K562 (cell line): Measurements from ENCODE around the gene PPAT. TPM values are rescaled to one million over a fixed set of nuclear protein-coding genes. Genes with fewer than 3 reads are reported as not detected.
A peak's percentile ranks its signal among the peaks of the same experiment; 100 is the strongest.

Experiments
- ATAC-seq: fragments of 200-7000 bp; cut with Tn5 transposase; 3 replicates; pipeline ENCODE4 v1.9.1; 2020; ENCODE audit warnings: moderate library complexity
- BruUV-seq: library from RNA; stranded (reverse); fragments of 400-500 nt; replicated peaks from 2 replicates; lab custom pipeline; 2021; lab: Mats Ljungman, UMichigan
- CTCF ChIA-PET: fragments of 300-600 bp; formaldehyde crosslinking; extraction: SDS; loops from one replicate; lab custom pipeline; 2021; ENCODE audit warnings: low intra/inter-chr PET ratio; lab: Yijun Ruan, JAX
- POLR2A ChIA-PET: fragments of 300-600, 350-650 bp; sonication (Branson Sonifier 250); formaldehyde crosslinking; extraction: SDS; loops from one replicate; lab custom pipeline; 2021; ENCODE audit warnings: antibody characterized with exemption, inconsistent platforms; lab: Yijun Ruan, JAX
- DNase-seq, 4 experiments: peaks; one replicate each; pipeline versions ENCODE4 v3.0.0 to v3.0.0-alpha.2; 2011 to 2018; ENCODE audit warnings: low spot score in 3 of 4, mixed read lengths in 3 of 4; ENCODE audit errors: extremely low read depth in 1 of 4
- FAIRE-seq: peaks from 2 replicates; lab custom pipeline; 2011; peaks lifted over from hg19 to GRCh38; lab: Jason Lieb, UNC
- H2AFZ ChIP-seq: 2 replicates; pipeline ENCODE4 v1.6.0; 2011; ENCODE audit warnings: low read depth, low read length, control low read depth, inconsistent platforms
- H3K27ac ChIP-seq: fragments of 200-600 bp; 3 replicates; pipeline ENCODE4 v1.8.0; 2011; ENCODE audit warnings: low read depth, mild to moderate bottlenecking, control low read depth, inconsistent platforms, low read length, moderate library complexity, mixed read lengths; ENCODE audit errors: extremely low read depth
- H3K27me3 ChIP-seq, 2 experiments: fragments of 300-600 bp in 1 of 2; 2 replicates in 1 of 2; 3 replicates in 1 of 2; pipeline versions ENCODE4 v1.6.0 to v1.8.0; 2011; ENCODE audit warnings: inconsistent platforms in 2 of 2, low read length in 2 of 2, mild to moderate bottlenecking in 1 of 2, mixed read lengths in 1 of 2, moderate library complexity in 1 of 2; ENCODE audit not compliant: control insufficient read depth in 2 of 2, insufficient read depth in 2 of 2
- H3K36me3 ChIP-seq: fragments of 300-600 bp; 3 replicates; pipeline ENCODE4 v1.8.0; 2011; ENCODE audit warnings: mild to moderate bottlenecking, low read length, inconsistent platforms; ENCODE audit not compliant: control insufficient read depth, insufficient read depth
- H3K4me1 ChIP-seq, 2 experiments: fragments of 200-600 bp in 1 of 2; replicated peaks in 1 of 2; 2 replicates in 1 of 2; 3 replicates in 1 of 2; pipeline versions ENCODE4 v1.5.1 to v1.8.0; 2011; ENCODE audit warnings: inconsistent platforms in 2 of 2, low read length in 2 of 2, mild to moderate bottlenecking in 1 of 2, mixed read lengths in 1 of 2, moderate library complexity in 1 of 2; ENCODE audit not compliant: control insufficient read depth in 2 of 2, insufficient read depth in 2 of 2
- H3K4me2 ChIP-seq: 2 replicates; pipeline ENCODE4 v1.6.1; 2011; ENCODE audit warnings: low read length, control low read depth, inconsistent platforms, mixed read lengths; ENCODE audit not compliant: insufficient read depth
- H3K4me3 ChIP-seq: fragments of 200-600 bp; sonication (generic), shearing (Covaris generic); 2 replicates; pipeline ENCODE4 v1.5.1; 2016; ENCODE audit warnings: control low read depth, inconsistent platforms
- H3K79me2 ChIP-seq: fragments of 200-600 bp; 3 replicates; pipeline ENCODE4 v1.8.0; 2011; ENCODE audit warnings: low read length, inconsistent platforms; ENCODE audit not compliant: control insufficient read depth, insufficient read depth
- H3K9ac ChIP-seq, 2 experiments: 2 replicates each; pipeline versions ENCODE4 v1.6.0 to v1.6.1; 2011; ENCODE audit warnings: low read depth in 2 of 2, low read length in 2 of 2, control low read depth in 1 of 2, inconsistent platforms in 1 of 2, mild to moderate bottlenecking in 1 of 2, mixed read lengths in 1 of 2; ENCODE audit not compliant: insufficient read depth in 1 of 2
- H3K9me1 ChIP-seq: one replicate; pipeline ENCODE4 v1.6.0; 2011; ENCODE audit warnings: inconsistent platforms, mild to moderate bottlenecking, low read length, moderate library complexity; ENCODE audit not compliant: control insufficient read depth, insufficient read depth
- H3K9me3 ChIP-seq: replicated peaks from 2 replicates; pipeline ENCODE4 v1.5.1; 2011; ENCODE audit warnings: low read depth, low read length, inconsistent platforms; ENCODE audit not compliant: control insufficient read depth, insufficient read depth
- H4K20me1 ChIP-seq: replicated peaks from 2 replicates; pipeline ENCODE4 v1.6.1; 2011; ENCODE audit warnings: low read length, inconsistent platforms, mixed read lengths; ENCODE audit not compliant: control insufficient read depth, insufficient read depth
- HDAC2 ChIP-seq: fragments of 450-650 bp; IDR thresholded peaks from 2 replicates; pipeline ENCODE4 v1.6.1; 2016; ENCODE audit warnings: mild to moderate bottlenecking
- L3MBTL2 ChIP-seq: fragments of 450-650 bp; IDR thresholded peaks from 2 replicates; pipeline ENCODE4 v1.6.1; 2016; ENCODE audit warnings: mild to moderate bottlenecking, moderate library complexity
- RCOR1 ChIP-seq, 2 experiments: IDR thresholded peaks; 2 replicates each; pipeline ENCODE4 v1.6.1; 2012; ENCODE audit warnings: low read depth in 2 of 2, low read length in 2 of 2, borderline replicate concordance in 1 of 2, improper control_type of control experiment in 1 of 2
- SIN3A ChIP-seq, 2 experiments: fragments of 150-350 bp in 1 of 2; IDR thresholded peaks; 2 replicates each; pipeline ENCODE4 v1.6.1; 2011 to 2016; ENCODE audit warnings: borderline replicate concordance in 2 of 2, low read depth in 2 of 2, low read length in 2 of 2, mild to moderate bottlenecking in 2 of 2, moderate library complexity in 2 of 2; ENCODE audit not compliant: control insufficient read depth in 1 of 2
- ZFX ChIP-seq: sonication (generic); formaldehyde crosslinking; IDR thresholded peaks from 2 replicates; pipeline ENCODE4 v1.8.0; 2022; ENCODE audit warnings: mild to moderate bottlenecking, missing genetic modification reagents, moderate library complexity
- WGBS: fragments of 100-300 bp; shearing (Covaris generic); methylation state at CpG from one replicate; pipeline ENCODE4 v1.1.6; 2016; ENCODE audit warnings: low coverage, mixed read lengths; ENCODE audit not compliant: insufficient coverage; ENCODE audit errors: missing lambda C conversion rate; 5-methylcytosine and 5-hydroxymethylcytosine counted together
- in situ Hi-C: fragments of 300-500 bp; cut with MboI; formaldehyde crosslinking; loops from 4 replicates; pipeline ENCODE4 v1.15.0; 2018; ENCODE audit warnings: inconsistent platforms, mixed read lengths
- intact Hi-C: fragments of 100-400 bp; cut with micrococcal nuclease; formaldehyde crosslinking; loops from 2 replicates; pipeline ENCODE4 v1.14.2; 2022
- polyA plus RNA-seq, 8 experiments: library from polyadenylated mRNA; depleted of rRNA in 4 of 8; stranded (reverse) in 5 of 8; unstranded in 3 of 8; fragments of >200 nt; fragmentation: Nextera tagmentation in 2 of 8; fragmentation: Illumina TruSeq in 1 of 8; extraction: Ambion mirVana in 2 of 8; extraction: Trizol in 1 of 8; gene quantifications; 2 replicates each; pipeline versions ENCODE4 v1.2.1 to v1.2.3, GENCODE V29; 2011 to 2014; ENCODE audit warnings: inconsistent platforms in 1 of 8, missing spikeins in 1 of 8
- total RNA-seq, 7 experiments: library from RNA; depleted of rRNA in 6 of 7; stranded (reverse); fragments of >200 nt in 6 of 7; fragmentation: Illumina TruSeq in 2 of 7; extraction: Trizol in 2 of 7; gene quantifications; 2 replicates each; pipeline versions ENCODE4 v1.2.1 to v1.2.3, GENCODE V29; 2011 to 2021; ENCODE audit warnings: low replicate concordance in 1 of 7
- TF ChIP-seq, protein P1 (sequence below): fragments of 450-650 bp; IDR thresholded peaks from 2 replicates; pipeline ENCODE4 v1.6.1; 2017; ENCODE audit warnings: antibody characterized with exemption, mild to moderate bottlenecking

PPAT gene
- total and polyA plus RNA-seq, 9 of the 15 experiments (the other 6 are each of a cell fraction or from before 2014, with no cell fraction given) = 36.2 to 75.8 (median 55.5) TPM

- TF ChIP-seq, protein P1, sequence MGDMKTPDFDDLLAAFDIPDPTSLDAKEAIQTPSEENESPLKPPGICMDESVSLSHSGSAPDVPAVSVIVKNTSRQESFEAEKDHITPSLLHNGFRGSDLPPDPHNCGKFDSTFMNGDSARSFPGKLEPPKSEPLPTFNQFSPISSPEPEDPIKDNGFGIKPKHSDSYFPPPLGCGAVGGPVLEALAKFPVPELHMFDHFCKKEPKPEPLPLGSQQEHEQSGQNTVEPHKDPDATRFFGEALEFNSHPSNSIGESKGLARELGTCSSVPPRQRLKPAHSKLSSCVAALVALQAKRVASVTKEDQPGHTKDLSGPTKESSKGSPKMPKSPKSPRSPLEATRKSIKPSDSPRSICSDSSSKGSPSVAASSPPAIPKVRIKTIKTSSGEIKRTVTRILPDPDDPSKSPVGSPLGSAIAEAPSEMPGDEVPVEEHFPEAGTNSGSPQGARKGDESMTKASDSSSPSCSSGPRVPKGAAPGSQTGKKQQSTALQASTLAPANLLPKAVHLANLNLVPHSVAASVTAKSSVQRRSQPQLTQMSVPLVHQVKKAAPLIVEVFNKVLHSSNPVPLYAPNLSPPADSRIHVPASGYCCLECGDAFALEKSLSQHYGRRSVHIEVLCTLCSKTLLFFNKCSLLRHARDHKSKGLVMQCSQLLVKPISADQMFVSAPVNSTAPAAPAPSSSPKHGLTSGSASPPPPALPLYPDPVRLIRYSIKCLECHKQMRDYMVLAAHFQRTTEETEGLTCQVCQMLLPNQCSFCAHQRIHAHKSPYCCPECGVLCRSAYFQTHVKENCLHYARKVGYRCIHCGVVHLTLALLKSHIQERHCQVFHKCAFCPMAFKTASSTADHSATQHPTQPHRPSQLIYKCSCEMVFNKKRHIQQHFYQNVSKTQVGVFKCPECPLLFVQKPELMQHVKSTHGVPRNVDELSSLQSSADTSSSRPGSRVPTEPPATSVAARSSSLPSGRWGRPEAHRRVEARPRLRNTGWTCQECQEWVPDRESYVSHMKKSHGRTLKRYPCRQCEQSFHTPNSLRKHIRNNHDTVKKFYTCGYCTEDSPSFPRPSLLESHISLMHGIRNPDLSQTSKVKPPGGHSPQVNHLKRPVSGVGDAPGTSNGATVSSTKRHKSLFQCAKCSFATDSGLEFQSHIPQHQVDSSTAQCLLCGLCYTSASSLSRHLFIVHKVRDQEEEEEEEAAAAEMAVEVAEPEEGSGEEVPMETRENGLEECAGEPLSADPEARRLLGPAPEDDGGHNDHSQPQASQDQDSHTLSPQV = 0 out of 2 replicates have a peak, but pooled peaks have one; percentile 25
- peak; percentile 76; the same call in 1 of the 2 replicates for TF ChIP-seq HDAC2
- 0 out of 4 replicates have a peak, but pooled peaks of 1 of the 2 experiments have one; percentile 26 for TF ChIP-seq RCOR1 (IDR thresholded peaks at IDR 0.05; ENCODE audit: borderline replicate concordance in 1 of 2, low read depth in 2 of 2, low read length in 2 of 2)
- 0 out of 4 replicates have a peak, but pooled peaks of 1 of the 2 experiments have one; percentile 28 for TF ChIP-seq SIN3A (IDR thresholded peaks at IDR 0.05; ENCODE audit: borderline replicate concordance in 2 of 2, control insufficient read depth in 1 of 2, low read depth in 2 of 2, low read length in 2 of 2)
Measured at GRCh38 chr4:56389558-56389957, 45.9 kb downstream of the PPAT start (continued).

GRCh38 chr4:56388306-56388705 lies 47.1 kb downstream of the PPAT start:
- ChIA-PET CTCF (no interaction called here), POLR2A (interaction anchor here (0.6 to 2.2 kb wide), 13 partner anchors 8 to 148 kb away, joined by 3 to 10 read pairs (median 5); no protein-coding TSS in a partner anchor)
- no peaks in the 10 kb centered on the region for H4K20me1 ChIP-seq
- in situ Hi-C loops (no loop called here), intact Hi-C loops (loop anchor here (2.0 to 10.0 kb wide), 4 partner anchors 46 to 444 kb away; partner anchors contain the start of genes CEP135, PPAT and SRP72)
- H3K9me1 ChIP-seq = no peaks in the 10 kb centered on the region
- ATAC-seq = peak; percentile 39
- H3K27me3 ChIP-seq = no peaks in the 10 kb centered on the region
- H3K9ac ChIP-seq = peak overlapping the region; percentile 92 to 93
- H3K4me1 ChIP-seq = peaks cover 3 to 17% of the 10 kb centered on the region in 2 experiments; a peak in 2 of 5 replicates
- WGBS = 3% methylated on average over 6 of the region's 6 CpGs
- H3K36me3 ChIP-seq = peaks cover 20% of the 10 kb centered on the region
- peak overlapping the region; percentile 61 for H3K4me3 ChIP-seq
- BruUV-seq = no TSS peak
- DNase-seq = peak in 2 of 4 experiments; percentile 45 to 53
- H3K9me3 ChIP-seq = no peaks in the 10 kb centered on the region
- TF ChIP-seq ZFX = 0 out of 2 replicates have a peak, but pooled peaks have one; percentile 44
- TF ChIP-seq L3MBTL2 = no peak
- H2AFZ ChIP-seq = 0 out of 2 replicates have a peak overlapping the region, but pooled peaks have one; percentile 94
- FAIRE-seq = peak; percentile 26
- peaks cover 61% of the 10 kb centered on the region for H3K79me2 ChIP-seq
- peak overlapping the region; percentile 87 for H3K4me2 ChIP-seq
- H3K27ac ChIP-seq = peak overlapping the region; percentile 89
